ENCODE data around the gene JMJD6. TPM values are rescaled to one million over a fixed set of nuclear protein-coding genes. Genes with fewer than 3 reads are reported as not detected.

The JMJD6 gene
- total and polyA plus RNA-seq, 9 of the 15 experiments (the other 6 are each of a cell fraction or from before 2014, with no cell fraction given) = 2.5 to 52.3 (median 36.3) TPM

- TF ChIP-seq ZBTB12 (CRISPR knock-in tag; IDR thresholded peaks at IDR 0.05) (no peak), ZC3H4 (CRISPR knock-in tag; IDR thresholded peaks at IDR 0.05; ENCODE audit: borderline replicate concordance) (peak; percentile 93), GMEB1 (CRISPR knock-in tag; IDR thresholded peaks at IDR 0.05) (no peak; the same call in 1 of the 2 replicates), ZNF174 (CRISPR knock-in tag; IDR thresholded peaks at IDR 0.05) (no peak), NFRKB (IDR thresholded peaks at IDR 0.05; ENCODE audit: low read depth) (peak; percentile 73), ZNF644 (tag; IDR thresholded peaks at IDR 0.05; ENCODE audit: low read depth) (no peak), UBTF (IDR thresholded peaks at IDR 0.05; ENCODE audit: borderline replicate concordance in 1 of 2, low read depth in 2 of 2, low read length in 2 of 2) (no peak), KAT2B (IDR thresholded peaks at IDR 0.05; ENCODE audit: low read depth, low read length) (no peak), TEAD1 (CRISPR knock-in tag; IDR thresholded peaks at IDR 0.05) (0 out of 4 replicates have a peak, but pooled peaks of 1 of the 2 experiments have one; percentile 12), TSC22D4 (tag; IDR thresholded peaks at IDR 0.05) (no peak), TAF7 (tag; IDR thresholded peaks at IDR 0.05) (peak; percentile 94)
- TF ChIP-seq, protein P1, sequence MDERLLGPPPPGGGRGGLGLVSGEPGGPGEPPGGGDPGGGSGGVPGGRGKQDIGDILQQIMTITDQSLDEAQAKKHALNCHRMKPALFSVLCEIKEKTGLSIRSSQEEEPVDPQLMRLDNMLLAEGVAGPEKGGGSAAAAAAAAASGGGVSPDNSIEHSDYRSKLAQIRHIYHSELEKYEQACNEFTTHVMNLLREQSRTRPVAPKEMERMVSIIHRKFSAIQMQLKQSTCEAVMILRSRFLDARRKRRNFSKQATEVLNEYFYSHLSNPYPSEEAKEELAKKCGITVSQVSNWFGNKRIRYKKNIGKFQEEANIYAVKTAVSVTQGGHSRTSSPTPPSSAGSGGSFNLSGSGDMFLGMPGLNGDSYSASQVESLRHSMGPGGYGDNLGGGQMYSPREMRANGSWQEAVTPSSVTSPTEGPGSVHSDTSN (CRISPR knock-in tag; IDR thresholded peaks at IDR 0.05; ENCODE audit: low read depth) = 0 out of 2 replicates have a peak, but pooled peaks have one; percentile 3
- TF ChIP-seq, protein P1 (tag; conservative IDR thresholded peaks at IDR 0.05; ENCODE audit: low read depth) = no peak
- TF ChIP-seq, protein P2, sequence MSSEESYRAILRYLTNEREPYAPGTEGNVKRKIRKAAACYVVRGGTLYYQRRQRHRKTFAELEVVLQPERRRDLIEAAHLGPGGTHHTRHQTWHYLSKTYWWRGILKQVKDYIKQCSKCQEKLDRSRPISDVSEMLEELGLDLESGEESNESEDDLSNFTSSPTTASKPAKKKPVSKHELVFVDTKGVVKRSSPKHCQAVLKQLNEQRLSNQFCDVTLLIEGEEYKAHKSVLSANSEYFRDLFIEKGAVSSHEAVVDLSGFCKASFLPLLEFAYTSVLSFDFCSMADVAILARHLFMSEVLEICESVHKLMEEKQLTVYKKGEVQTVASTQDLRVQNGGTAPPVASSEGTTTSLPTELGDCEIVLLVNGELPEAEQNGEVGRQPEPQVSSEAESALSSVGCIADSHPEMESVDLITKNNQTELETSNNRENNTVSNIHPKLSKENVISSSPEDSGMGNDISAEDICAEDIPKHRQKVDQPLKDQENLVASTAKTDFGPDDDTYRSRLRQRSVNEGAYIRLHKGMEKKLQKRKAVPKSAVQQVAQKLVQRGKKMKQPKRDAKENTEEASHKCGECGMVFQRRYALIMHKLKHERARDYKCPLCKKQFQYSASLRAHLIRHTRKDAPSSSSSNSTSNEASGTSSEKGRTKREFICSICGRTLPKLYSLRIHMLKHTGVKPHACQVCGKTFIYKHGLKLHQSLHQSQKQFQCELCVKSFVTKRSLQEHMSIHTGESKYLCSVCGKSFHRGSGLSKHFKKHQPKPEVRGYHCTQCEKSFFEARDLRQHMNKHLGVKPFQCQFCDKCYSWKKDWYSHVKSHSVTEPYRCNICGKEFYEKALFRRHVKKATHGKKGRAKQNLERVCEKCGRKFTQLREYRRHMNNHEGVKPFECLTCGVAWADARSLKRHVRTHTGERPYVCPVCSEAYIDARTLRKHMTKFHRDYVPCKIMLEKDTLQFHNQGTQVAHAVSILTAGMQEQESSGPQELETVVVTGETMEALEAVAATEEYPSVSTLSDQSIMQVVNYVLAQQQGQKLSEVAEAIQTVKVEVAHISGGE (CRISPR knock-in tag; IDR thresholded peaks at IDR 0.05) = peak; percentile 51 to 97 (median 87); a peak in 5 of 6 replicates
Measured at GRCh38 chr17:76737082-76737675, 10.8 kb upstream of the JMJD6 start, which contains the start of gene SRSF2 (continued).
